CD4-positive, alpha-beta T cell treated with Interleukin-2 at 100 ng/mL for 4 hours (primary cell): ENCODE measurements around the gene KCNMB4.
"Not testable (repeated sequence)": the region's sequence is repeated elsewhere in the genome, so short reads cannot be mapped to it uniquely, and the experiment has no call there.

Experiments used
- DNase-seq: peaks from one replicate; pipeline ENCODE4 v3.0.0-alpha.2; 2020; ENCODE audit warnings: low spot score

The KCNMB4 gene

DNA sequence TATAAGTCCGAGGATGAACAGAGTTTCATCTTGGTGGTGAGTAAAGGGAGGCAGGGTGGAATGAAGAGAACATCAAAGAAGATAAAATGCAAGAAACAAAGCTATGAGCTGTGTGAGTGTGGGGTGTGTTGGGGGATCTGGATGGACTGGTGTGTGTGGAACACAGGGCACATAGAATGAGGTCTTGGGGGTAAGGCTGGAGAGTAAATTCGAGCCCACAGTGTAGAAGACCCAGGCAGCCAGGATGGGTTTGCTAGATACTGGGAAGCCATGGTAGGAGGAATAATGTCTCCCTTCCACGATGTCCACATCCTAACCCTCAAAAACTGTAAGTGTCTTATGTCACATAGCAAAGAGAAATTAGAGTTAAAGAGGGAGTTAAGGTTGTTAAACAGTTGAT is 6.8 kb downstream of the KCNMB4 start:
- DNase-seq: no peak

GRCh38 chr12:70379846-70380245 is 13.8 kb downstream of the KCNMB4 start:
- DNase-seq: no peak

DNA sequence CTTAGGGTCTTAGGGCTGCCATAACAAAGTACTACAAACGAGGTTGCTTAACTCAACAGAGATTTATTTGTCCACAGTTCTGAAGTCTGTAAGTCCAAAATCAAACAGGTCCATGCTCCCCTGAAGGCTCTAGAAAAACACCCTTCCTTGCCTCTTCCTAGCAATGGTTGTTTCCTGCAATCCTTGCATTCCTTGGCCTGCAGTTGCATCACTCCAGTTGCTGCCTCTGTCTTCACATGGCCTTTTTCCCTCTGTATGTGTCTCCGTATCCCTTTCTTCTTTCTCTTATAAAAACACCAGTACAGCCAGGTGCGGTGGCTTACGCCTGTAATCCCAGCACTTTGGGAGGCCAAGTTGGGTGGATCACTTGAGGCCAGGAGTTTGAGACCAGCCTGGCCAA is 17.4 kb downstream of the KCNMB4 start:
- DNase-seq: no peak

- DNase-seq: no peak
Observed at GRCh38 chr12:70383886-70384285, 17.8 kb downstream of the KCNMB4 start.

DNA sequence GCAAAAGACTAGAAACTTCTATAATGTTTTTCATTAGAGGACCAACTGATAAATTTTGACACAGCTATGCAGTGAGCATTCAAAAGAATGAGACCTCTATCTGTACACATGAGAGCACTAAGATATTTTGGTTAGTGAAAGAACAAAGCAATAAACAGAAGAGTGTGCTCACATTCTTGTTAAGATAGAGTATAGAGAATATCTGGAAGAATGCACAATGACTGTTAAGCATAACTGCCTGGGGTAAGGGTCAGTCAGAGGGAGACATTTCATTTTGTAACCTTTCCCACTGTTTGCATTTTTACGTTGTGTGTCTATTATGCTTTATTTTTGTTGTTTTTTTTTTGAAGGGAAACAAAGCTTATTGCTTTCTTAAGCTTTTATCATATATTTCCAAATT is 20.7 kb downstream of the KCNMB4 start:
- DNase-seq: no peak

- DNase-seq: no peak
Observed at GRCh38 chr12:70389678-70390077, 23.6 kb downstream of the KCNMB4 start.

GRCh38 chr12:70392631-70393030 is 26.5 kb downstream of the KCNMB4 start:
- DNase-seq: not testable (repeated sequence)

DNA sequence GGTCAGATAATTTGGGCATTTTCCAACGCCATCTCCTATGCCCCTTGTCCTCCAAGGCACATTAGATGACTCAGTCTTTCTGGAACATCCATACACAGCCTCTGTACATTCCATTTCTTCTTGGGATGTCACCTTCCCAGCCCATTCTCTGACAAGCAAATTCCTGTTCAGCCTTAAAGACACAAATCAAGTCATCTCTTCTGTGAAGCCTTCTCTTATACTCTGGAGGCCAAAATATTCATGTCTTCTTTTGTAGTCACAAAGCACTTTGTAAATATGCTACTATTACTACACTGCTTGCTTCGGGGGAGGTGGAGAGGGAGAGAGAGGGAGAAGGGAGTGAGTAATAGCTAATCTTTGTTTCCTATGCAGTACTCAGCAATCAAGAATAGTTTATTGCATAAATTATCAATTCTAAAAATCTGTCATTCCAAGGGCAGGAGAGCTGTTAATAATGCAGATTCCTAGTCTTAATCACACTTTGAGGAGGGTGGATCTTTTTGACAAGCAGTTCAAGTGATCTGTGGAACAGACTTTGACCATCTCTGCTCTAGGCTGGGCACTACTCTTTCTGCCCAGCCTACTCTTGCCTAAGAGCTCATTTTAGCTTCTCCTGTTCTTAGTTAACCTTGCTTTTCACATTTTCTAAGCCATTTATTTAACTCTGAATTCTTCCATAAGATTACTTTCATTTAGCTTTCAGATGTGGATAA is 27.9 kb downstream of the KCNMB4 start:
- DNase-seq: no peak

- DNase-seq: no peak
Observed at GRCh38 chr12:70398002-70398401, 31.9 kb downstream of the KCNMB4 start.

GRCh38 chr12:70398862-70399261 is 32.8 kb downstream of the KCNMB4 start:
- no peak for DNase-seq

GRCh38 chr12:70399311-70399710 is 33.2 kb downstream of the KCNMB4 start:
- no peak for DNase-seq

- DNase-seq: no peak
Observed at GRCh38 chr12:70400124-70400523, 34.0 kb downstream of the KCNMB4 start.

DNA sequence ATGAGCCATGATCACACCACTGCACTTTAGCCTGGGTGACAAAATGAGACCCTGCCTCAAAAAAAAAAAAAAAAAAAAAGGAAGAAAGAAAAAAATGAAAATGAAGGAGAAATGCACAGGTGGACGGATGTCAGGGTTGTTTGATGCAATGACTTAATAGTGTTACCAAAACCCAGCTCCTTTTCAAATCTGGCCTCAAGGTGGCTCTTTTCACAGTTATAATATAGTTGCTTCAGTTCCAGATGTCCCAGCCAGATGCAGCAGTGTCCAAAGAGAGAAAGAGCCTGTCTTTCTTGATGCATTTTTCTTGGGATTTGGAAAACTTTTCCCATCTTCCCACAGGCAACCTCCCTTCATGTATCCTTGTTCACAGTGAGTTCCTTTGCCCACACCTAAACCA is 36.5 kb downstream of the KCNMB4 start:
- DNase-seq: no peak

DNA sequence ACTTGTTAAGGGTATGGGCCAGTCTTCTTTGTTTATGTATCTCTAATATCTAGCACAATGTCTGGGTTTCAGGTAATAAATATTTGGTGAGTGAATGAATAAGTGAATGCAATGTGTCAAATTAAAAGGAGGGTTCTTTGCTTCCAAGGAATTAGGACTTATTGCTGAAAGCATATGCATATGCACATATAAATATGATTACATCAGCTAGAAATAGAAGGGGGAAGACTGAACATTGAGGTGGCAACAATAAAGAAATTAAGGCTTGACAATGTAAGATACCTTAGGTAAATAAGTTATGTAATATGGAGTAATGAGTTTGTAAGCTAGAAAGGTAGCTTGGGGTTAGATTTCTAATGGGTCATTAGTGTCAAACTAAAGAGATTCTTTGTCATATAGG is 37.7 kb downstream of the KCNMB4 start:
- DNase-seq: no peak

DNA sequence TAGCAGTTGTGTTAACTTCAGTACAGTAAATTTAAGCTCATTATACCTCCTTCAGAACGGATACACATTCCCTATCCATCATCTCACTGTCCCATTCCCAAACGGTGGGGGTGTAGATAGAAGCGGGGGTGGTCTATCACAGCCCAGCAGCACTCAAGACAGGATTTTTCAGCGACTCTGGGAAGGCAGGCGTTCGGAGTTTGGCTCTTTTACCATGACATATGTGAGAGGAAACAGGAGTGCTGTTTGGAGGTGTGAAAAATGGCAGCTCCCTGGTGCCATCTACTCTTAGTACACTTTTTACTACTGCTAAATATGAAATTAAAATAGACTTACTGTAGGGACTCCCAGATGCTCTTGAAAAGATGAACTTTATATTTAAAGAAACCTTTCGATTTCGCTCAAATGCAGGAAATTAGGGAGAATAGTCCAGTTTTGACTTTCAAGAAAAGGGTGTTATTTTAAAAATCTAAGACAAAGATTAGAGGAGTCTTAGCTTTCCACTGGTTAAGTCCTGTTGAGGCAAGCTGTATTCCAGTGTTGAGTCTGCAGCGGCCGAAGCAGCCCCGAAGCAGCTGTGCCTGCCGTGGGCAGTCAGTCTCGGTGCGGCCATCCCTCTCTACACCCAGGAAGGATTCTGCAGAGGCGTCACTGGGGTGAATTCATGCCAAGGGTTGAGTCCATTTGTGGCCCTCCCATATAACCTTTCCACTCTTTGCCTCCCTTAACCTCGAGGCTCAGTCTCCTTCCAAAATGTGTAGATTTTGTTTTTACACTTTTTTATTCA is 42.1 kb downstream of the KCNMB4 start:
- DNase-seq: no peak

DNA sequence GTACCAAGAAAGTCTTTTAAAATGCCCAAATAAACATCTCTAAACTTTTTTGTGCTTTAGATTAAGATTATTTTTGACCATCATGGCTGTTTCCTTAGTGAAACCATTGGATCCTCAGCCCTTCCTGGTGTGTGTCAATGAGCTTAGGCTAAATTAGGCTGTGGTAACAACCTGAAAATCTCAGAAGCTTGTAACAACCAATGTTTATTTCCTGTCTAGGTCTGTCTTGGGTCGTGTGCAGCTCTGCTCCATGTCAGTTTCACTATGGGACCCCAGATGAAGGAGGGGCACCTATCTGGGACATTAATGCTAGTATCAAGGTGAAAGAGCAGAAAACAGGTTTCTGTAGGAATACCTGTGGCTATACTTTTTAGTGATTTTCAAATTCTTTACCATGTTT is 49.9 kb downstream of the KCNMB4 start:
- DNase-seq: no peak

DNA sequence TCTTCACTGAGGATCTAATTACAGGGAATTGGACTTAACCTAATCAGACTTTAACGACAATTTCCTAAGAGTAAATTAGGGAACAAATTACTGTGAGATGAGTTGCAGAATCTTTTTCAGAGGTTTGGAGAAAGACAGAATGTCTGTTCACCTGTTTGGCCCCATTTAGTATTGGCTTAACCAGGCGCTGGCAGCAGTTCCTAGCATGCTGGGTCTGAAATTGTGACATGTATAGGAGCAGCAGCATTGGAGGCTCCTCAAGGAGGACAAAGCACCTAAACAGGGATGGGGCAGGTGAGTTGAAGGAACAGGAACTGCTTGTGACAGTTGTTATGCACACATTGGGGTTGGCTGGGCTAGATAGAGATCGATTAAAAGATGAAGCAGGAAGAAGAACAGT is 51.0 kb downstream of the KCNMB4 start:
- DNase-seq: no peak

DNA sequence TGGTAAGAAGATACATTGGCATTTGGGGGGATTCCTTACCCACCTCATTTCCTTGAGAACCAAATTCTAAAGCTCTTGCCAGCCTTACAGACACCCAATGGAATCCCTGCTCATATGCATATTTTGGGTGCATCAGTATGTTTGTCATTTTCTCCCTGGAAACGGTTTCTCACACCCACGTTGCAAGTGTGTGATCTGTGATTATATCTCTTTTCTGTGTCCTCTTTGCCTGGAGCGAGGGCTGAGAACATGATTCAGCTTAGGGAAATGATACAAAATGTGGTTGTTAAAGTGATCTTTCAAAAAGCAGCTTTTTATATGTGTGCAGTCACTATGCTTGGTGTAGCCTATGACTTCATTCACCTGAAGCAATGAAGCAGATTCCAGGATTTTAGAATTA is 52.0 kb downstream of the KCNMB4 start:
- no peak for DNase-seq

GRCh38 chr12:70422631-70423030 is 56.5 kb downstream of the KCNMB4 start:
- no peak for DNase-seq

- no peak for DNase-seq
Observed at GRCh38 chr12:70426620-70427019, 60.5 kb downstream of the KCNMB4 start.

GRCh38 chr12:70427611-70428010 is 61.5 kb downstream of the KCNMB4 start:
- no peak for DNase-seq

DNA sequence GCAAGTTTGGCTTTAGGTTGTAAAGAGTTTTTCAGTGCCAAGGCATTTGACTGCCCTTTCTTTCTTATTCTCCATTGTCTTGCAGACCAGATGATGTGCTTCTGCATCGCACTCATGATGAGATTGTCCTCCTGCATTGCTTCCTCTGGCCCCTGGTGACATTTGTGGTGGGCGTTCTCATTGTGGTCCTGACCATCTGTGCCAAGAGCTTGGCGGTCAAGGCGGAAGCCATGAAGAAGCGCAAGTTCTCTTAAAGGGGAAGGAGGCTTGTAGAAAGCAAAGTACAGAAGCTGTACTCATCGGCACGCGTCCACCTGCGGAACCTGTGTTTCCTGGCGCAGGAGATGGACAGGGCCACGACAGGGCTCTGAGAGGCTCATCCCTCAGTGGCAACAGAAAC is 64.3 kb downstream of the KCNMB4 start:
- DNase-seq: no peak

DNA sequence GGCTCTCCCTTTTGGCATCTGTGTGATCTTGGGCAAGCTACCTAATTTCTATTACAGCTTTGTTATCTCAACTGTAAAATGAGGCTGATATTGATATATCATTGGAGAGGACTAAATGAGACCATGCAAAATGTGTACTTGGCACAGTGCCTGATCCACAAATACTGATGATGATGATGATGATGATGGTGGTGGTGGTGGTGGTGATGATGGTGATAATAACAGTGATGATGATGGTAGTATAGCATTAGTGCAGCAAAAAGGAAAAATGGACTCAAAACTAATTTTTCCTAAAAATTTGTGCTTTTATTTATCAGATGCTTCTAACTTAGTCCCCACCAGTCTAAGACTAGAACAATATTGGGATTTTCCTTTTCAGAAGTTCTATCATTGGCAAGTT is 70.7 kb downstream of the KCNMB4 start:
- no peak for DNase-seq
